Cardiac septum (tissue), 1 donor: ENCODE data around the gene LIMS1. TPM values are rescaled to one million over a fixed set of nuclear protein-coding genes. Genes with fewer than 3 reads are reported as not detected.
"Not testable (repeated sequence)": the region's sequence is repeated elsewhere in the genome, so short reads cannot be mapped to it uniquely, and the experiment has no call there.

Source experiments
- DNase-seq: peaks from one replicate; pipeline ENCODE4 v3.0.0-alpha.2; 2020; ENCODE audit warnings: low spot score
- intact Hi-C: fragments of 100-400 bp; cut with DNase I; formaldehyde crosslinking; loops from one replicate; pipeline ENCODE4 v1.14.0; 2022
- total RNA-seq: library from RNA; stranded (reverse); fragmentation: NEBNext Ultra II Directional; extraction: Animal tissue kit (Norgen Biotek cat#: 25700); gene quantifications from one replicate; pipeline ENCODE4 v1.2.1, GENCODE V29; 2021
- donor health status: DM: no; HTN: no; CAD: no.

The LIMS1 gene
- total RNA-seq, 1 donor from 2014 or later, result 121 TPM

DNA sequence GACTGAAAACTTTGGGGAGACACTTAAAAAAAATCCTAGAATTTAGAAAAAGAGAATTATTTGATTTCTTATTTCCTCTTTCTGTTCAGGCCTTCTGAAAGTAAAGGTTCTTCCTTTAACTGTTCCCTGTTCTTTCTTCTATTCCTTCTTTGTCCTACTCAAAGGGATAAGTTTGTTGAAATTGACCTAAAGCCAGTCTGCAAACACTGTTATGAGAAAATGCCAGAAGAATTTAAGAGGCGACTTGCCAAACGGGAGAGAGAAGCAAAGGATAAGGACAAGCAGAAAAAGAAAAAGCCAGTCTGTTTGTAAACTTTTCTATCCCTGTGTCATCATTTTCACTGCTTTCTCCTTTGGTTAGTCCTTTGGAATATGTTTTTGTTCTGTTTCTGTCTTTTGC lies 146.5 kb downstream of the LIMS1 start:
- DNase-seq, intact Hi-C loops: not testable (repeated sequence)

DNA sequence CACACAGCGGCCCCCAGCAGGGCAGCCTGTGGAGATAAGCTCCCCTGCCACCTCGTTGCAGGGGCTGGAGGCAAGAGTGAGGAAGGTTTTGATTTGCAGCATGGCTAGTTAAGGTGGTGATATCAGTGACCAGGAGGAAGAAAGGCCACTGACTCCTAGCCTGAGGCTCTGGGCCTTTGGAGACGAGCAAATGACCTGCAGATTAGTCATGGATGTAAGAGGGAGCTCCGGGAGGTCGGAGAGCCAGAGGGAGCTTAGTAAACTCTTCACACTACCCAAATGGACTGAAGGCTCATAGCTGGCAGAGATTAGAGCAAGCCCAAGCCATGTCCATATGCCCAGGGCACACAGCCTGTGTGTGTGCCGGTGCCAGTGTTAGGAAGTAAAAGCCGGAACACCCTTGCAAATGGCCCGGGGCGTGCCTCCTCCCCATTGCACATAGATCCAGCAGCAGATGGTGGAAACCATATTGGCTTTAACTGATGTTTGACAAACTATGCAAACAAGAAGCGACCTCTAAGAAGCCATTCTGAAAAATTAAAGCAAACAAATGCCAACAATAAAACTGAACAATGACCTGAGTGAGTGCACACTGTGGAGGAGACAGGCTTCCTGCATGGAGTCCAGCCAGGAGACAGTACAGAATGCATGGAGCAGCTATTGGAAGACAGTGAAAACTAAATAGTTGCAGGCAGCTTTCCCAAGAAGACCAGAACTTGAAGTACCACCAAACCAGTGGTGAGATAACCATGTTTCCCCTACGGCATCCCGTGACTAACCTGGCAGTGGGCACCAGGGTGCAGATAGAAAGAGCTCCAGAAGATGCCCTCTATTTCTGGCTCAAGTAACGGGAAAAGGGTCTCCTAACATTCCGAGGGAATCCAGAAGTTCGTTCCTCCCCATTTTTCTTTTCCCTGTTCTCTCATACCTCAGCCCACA lies 154.8 kb downstream of the LIMS1 start:
- DNase-seq, intact Hi-C loops: not testable (repeated sequence)

- DNase-seq, intact Hi-C loops: not testable (repeated sequence)
These were observed 155.7 kb downstream of the LIMS1 start for GRCh38 chr2:108690001-108690400.

- intact Hi-C loops, result no loop called here
These were observed 157.2 kb downstream of the LIMS1 start for GRCh38 chr2:108691447-108691846.

DNA sequence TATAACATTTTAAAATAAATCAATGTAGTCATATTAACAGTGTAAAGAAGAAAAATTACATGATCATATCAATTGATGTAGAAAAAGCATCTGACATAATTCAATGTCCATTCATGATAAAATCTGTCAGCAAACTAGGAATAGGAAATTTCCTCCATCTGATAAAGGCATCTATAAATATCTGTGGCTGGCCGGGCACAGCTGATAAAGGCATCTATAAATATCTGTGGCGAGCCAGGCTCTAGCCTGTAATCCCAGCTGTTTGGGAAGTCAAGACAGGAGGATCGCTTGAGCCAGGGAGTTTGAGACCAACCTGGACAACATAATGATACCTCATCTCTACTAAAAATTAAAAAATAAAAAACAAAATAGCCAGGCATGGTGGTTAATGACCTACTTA lies 166.9 kb downstream of the LIMS1 start:
- DNase-seq, result no peak
- intact Hi-C loops, result no loop called here

More at GRCh38 chr2:108691447-108691846, 157.2 kb downstream of the LIMS1 start:
- DNase-seq, result no peak

DNA sequence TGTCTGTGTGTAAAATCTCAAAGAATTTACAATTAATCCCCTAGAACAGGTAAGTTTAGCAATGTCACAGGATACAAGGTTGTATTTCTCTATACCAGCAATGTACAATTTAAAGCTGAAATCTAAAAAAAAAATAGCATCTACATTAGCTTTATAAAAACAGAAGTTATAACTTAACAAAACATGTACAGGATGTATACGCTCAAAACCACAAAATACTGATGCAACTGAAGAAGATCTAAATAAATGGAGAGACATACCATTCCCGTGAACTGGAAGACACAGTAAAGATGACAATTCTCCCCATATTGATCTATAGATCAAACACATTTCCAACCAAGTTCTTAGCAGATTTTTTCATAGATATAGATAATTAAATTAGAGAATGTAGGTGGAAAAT lies 167.5 kb downstream of the LIMS1 start:
- DNase-seq, result no peak
- intact Hi-C loops, result no loop called here

- DNase-seq, result no peak
- intact Hi-C loops, result no loop called here
These were observed 170.6 kb downstream of the LIMS1 start for GRCh38 chr2:108704871-108705270.

- intact Hi-C loops, result no loop called here
- DNase-seq, result no peak
These were observed 173.0 kb downstream of the LIMS1 start for GRCh38 chr2:108707300-108707699.

- intact Hi-C loops, result loop anchor here (5.0 kb wide), 1 partner anchor 110 kb away; no protein-coding TSS in a partner anchor
- not testable (repeated sequence) for DNase-seq
These were observed 182.7 kb downstream of the LIMS1 start for GRCh38 chr2:108716971-108717370.

DNA sequence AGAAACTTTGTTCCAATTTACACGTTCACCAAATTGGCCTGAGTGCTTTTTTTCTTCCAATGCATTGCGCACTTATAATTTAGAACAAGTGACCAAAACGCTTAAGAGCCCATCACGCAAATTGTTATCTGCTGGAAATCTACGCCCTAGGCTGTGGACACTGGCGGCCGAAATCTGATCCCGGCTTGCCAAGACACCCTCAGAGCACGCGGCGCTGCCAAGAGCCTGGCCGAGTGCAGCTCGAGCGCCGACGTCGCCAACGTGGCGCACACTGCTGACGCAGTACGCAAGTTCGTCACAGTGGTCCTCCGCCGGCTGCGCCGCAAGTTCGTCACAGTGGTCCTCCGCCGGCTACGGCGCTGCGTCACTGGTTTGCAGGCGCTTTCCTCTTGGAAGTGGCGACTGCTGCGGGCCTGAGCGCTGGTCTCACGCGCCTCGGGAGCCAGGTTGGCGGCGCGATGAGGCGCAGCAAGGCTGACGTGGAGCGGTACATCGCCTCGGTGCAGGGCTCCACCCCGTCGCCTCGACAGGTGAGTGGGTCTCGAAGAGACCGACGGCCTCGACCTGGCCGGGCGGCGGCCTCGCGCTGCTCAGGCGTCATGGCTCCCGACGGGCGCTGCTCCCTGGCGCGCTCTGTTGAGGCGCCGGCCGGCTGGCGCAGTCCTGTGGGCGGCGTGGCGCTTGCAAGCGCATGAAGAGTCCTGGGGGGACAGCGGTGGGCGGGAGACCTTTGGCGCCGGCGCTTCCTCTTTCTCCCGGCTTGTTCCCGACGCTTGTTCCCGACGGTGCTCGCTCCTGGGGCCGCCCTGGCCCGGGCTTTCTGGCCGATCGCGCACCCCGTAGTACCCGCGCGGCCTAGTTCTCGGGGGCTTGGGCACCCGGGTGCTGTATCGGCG lies 185.1 kb downstream of the LIMS1 start, which contains the start of gene RANBP2:
Gene RANBP2 (plus strand): TSS at position 334 of the 896 bp plus-strand sequence. CDS start 125 bp downstream, at position 459.
- peak; percentile 97 for DNase-seq
- intact Hi-C loops, result loop anchor here (5.0 kb wide), 1 partner anchor 112 kb away; no protein-coding TSS in a partner anchor

DNA sequence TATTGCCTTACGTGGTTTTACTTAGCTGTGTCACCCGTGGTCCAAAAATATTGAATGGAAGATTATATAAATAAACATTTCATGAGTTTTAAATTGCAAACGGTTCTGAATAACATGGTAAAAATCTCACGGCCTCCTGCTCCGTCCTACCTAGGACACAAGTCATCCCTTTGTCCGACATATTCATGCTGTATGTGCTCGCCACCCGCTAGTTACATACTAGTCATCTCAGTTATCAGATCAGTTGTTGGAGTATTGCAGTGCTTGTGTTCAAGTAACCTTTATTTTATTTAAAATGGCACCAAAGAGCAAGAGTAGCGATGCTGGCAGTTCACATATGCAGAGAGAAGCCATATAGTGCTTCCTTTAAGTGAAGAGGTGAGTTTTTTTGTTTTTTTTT lies 191.8 kb downstream of the LIMS1 start:
- intact Hi-C loops, DNase-seq: not testable (repeated sequence)

- DNase-seq, intact Hi-C loops: not testable (repeated sequence)
These were observed 200.4 kb downstream of the LIMS1 start for GRCh38 chr2:108734656-108735055.

Other genes starting within 250 kb of the LIMS1 start
- gene SULT1C2, start 245.6 kb upstream of the LIMS1 start, total RNA-seq, result 0.97 TPM
- gene SULT1C4, start 156.5 kb upstream of the LIMS1 start, total RNA-seq, result 2.4 TPM
- gene GCC2, start 85.3 kb upstream of the LIMS1 start, total RNA-seq, result 22.0 TPM
- gene RANBP2, start 185.0 kb downstream of the LIMS1 start, total RNA-seq, result 58.6 TPM